Measurements from ENCODE around the gene PTCRA.
"Not testable (repeated sequence)": the region's sequence is repeated elsewhere in the genome, so short reads cannot be mapped to it uniquely, and the experiment has no call there.

Gene PTCRA

GRCh38 chr6:42915732-42916131 lies at the start of gene PTCRA:
TSS of gene PTCRA (plus strand) at chr6:42916053. CDS start at chr6:42916070, 17 bp downstream.
- no peak for DNase-seq

GRCh38 chr6:42870145-42870936 lies 45.5 kb upstream of the PTCRA start:
- DNase-seq = no peak

GRCh38 chr6:42871711-42872110 lies 44.1 kb upstream of the PTCRA start:
- no peak for DNase-seq

GRCh38 chr6:42873313-42873712 lies 42.5 kb upstream of the PTCRA start:
- DNase-seq = no peak

DNA sequence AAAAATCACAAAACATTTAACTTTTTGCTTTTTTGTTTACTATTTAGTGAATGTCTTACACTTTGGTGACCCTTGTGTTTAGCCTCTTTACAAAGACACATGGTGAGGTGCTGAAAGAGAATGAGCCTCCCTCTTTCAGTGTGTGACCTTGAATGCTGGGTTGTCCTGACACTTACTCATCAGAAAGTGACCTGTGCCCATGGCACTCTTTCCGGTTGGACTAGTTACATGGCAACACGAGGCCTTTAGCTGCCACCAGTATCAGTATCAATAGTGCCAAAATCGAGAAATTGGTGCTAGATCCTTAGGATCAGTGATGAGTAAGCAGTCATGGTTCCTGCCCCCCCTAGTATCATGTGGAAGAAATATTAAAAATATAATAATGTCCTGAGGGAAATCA lies 38.2 kb upstream of the PTCRA start:
- DNase-seq = no peak

- DNase-seq = peak; percentile 67 to 93
These were observed 36.2 kb upstream of the PTCRA start, which contains the start of gene RPL7L1 for GRCh38 chr6:42879372-42880239. TSS of gene RPL7L1 (plus strand) at chr6:42879616. CDS start at chr6:42879911, 295 bp downstream.

DNA sequence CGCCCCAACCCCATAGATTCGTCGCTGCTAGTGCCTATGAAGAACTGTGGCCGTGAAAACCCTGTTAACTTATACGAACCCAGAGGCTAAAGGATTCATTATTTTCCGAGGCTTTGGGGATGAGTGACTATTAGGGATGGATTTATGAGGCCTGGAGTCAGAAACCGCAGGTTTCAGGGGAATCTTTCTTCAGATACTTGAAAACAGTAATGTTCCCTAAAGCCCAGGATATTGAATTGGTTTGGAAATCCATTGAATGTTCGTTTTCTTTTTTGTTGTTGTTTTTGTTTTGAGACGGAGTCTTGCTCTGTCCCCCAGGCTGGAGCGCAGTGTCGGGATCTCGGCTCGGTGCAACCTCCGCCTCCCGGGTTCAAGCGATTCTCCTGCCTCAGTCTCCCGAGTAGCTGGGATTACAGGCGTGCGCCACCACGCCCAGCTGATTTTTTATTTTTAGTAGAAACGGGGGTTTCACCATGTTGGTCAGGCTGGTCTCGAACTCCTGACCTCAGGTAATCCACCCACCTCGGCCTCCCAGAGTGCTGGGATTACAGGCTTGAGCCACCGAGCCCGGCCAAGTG lies 35.5 kb upstream of the PTCRA start:
- DNase-seq = not testable (repeated sequence)

- not testable (repeated sequence) for DNase-seq
These were observed 35.0 kb upstream of the PTCRA start for GRCh38 chr6:42880871-42881270.

DNA sequence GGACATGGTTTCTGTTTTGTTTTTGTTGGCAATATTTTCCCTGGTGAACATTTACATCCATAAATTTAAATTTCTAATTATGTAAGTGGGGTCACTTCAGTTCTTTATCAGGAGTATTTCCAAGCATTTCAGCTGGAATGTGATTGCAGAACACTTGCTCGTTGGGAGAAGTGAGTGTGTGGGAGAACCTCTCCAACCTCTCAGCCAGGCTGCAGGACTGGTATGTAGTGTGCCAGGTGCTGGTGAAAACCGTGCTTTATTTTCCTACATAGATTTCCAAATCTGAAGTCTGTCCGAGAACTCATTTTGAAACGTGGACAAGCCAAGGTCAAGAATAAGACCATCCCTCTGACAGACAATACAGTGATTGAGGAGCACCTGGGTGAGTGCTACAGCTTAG lies 30.2 kb upstream of the PTCRA start:
- DNase-seq = no peak

DNA sequence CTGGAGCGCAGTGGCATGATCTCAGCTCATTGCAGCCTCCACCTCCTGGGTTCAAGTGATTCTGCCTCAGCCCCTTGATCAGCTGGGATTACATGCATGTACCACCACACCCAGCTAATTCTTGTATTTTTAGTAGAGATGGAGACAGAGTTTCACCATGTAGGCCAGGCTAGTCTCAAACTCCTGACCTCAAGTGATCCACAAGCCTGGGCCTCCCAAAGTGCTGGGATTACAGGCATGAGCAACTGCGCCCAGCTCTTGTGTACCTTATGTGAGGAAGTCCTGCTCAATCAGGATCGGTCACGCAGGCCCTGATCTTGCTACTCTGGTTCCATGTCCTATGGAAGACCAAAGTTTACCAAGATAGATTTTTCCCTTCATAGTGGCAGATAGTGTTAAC lies 27.7 kb upstream of the PTCRA start:
- not testable (repeated sequence) for DNase-seq

- DNase-seq = no peak
These were observed 26.0 kb upstream of the PTCRA start for GRCh38 chr6:42889815-42890214.

DNA sequence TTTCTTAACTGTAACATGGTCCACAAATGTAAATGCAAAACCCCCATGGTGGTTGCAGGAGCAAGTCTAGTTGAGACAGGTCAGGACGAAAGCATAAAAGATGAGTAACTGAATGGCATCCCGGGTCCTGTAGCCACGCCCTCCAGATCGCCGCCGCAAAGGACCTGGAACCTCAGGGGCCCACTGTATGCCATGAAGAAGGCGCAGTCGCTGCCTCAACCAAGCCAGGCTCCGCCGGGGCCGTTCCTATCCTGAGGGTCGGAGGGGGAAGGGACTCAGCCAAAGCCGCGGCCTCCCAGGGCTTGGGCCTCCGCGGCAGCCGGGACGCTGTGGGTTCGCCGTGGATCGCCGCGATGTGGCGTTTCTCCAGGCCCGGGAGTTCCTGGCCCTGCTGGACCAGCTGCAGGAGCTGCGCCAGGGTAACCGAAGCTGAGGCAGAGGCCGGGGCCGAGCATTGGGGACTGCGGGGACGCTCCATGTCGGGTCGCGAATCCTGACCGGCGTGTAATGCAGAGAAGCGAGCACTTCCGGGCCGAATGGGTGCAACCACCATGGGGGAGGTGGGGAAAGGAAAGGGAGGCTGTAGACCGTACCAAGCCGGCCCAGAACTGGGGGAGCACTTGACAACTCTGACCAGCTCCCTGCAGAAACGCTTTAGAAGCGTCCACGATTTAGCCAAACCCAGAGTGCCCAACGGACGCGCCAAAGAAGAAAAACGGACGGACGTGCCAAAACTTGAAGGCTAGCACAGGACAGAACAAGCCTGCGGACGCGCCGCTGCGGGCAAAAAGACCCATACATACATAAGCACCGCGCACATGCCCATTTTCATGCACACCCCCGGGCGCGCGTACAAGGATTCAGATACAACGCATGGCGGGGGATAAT lies 25.3 kb upstream of the PTCRA start:
- peak; percentile 91 to 92 for DNase-seq

DNA sequence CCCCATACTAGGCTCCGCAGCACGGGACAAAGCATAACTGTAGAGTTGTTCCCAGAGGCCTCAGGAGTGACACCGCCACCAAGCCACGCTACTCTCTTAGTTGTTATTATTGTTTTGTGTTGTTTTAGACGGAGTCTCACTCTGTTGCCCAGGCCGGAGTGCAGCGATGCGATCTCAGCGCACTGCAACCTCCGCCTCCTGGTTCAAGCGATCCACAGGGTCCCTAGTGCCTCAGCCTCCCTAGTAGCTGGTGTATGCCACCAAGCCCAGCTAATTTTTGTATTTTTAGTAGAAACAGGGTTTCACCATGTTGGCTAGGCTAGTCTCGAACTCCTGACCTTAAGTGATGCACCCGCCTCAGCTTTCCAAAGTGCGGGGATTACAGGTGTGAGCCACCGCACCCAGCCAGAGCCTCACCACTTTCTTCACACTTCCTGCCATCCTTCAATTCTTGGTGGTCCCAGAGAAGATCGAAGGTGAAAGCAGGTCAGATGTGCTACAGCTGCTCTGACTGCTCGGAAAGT lies 24.6 kb upstream of the PTCRA start:
- DNase-seq = no peak

DNA sequence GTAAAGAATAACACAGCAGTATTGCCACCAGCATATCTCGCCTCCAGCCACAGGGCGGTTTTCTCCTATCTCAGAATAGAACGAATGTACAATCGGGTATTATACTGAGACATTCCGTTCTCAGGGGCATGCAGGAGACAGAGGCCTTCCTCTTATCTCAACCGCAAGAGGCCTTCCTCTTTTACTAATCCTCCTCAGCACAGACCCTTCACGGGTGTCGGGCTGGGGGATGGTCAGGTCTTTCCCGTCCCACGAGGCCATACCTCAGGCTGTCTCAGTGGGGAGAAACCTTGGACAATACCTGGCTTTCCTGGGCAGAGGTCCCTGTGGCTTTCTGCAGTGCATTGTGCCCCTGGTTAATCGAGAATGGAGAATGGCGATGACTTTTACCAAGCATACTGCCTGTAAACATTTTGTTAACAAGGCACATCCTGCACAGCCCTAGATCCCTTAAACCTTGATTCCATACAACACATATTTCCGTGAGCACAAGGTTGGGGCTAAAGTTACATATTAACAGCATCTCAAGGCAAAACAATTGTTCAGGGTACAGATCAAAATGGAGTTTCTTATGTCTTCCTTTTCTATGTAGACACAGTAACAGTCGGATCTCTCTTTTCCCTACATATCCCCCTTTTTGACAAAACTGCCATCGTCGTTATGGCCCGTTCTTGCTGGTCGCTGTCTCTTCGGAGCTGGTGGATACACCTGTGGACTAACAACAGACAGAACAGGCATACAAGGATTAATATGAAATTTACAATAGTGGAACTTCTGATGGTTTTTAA lies 21.6 kb upstream of the PTCRA start:
- DNase-seq = not testable (repeated sequence)

- no peak for DNase-seq
These were observed 19.6 kb upstream of the PTCRA start for GRCh38 chr6:42896178-42896719.

- DNase-seq = peak; percentile 21 to 73
These were observed 16.9 kb upstream of the PTCRA start for GRCh38 chr6:42898891-42899361.

DNA sequence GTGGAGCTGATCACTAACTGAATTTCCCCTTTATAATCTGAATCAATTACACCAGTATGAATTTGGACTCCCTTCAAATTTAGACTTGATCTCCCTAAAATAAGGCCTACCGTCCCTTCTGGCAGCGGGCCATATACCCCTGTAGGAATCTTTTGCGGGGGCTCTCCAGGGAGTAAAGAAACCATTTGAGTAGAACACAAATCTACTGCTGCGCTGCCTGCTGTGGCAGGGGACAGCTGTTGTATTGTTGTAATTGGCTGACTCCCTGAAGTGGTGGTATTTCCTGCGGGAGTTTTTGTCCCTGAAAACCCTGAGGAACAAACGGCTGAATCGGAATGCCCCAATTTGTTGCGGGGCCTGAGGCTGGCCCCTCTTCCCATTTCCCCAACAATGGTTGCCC lies 16.0 kb upstream of the PTCRA start:
- DNase-seq = no peak

DNA sequence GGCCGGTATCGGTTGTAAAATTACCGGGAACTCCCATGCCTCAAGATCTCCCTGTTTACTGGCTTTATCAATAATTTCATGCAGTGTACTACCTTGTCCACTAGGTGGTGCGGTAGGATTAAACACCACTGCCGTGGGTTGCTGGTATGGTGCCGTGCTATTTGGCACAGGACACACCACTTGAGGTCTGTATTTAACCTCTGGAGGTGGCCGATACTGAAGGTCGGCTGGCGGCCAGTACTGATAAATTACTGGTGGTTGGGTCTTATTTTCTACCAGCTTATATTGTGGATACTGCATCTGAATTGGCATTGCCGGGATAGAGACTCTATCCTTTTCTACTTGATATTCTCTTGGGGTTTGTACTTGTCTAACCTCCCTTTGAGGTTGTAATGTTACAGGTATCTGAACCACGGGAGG lies 14.3 kb upstream of the PTCRA start:
- DNase-seq = peak; percentile 55 to 79

DNA sequence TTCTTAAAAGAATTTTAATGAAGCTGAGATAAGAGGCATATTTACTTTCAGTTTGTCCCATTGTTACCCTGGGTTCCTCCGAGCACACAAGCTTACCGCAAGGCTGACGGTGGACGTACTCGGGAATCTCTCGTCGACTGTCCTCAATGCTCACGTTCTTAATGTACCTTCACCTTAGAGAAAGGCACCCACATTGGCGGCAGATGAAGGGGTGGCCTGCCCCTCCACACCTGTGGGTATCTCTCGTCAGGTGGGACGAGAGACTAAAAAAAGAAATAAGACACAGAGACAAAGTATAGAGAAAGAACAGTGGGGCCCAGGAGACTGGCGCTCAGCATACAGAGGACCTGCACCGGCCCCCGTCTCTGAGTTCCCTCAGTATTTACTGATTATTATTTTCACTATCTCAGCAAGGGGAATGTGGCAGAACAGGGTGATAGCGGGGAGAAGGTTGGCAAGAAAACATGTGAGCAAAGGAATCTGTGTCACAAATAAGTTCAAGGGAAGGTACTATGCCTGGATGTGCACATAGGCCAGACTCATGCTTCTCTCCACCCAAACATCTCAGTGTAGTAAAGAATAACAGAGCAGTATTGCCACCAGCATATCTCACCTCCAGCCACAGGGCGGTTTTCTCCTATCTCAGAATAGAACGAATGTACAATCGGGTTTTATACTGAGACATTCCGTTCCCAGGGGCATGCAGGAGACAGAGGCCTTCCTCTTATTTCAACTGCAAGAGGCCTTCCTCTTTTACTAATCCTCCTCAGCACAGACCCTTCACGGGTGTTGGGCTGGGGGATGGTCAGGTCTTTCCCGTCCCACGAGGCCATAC lies 13.2 kb upstream of the PTCRA start:
- DNase-seq = not testable (repeated sequence)

- DNase-seq = no peak
These were observed 11.4 kb upstream of the PTCRA start for GRCh38 chr6:42904467-42904866.
